ENCODE results near the gene SVIP. TPM values are rescaled to one million over a fixed set of nuclear protein-coding genes. Genes with fewer than 3 reads are reported as not detected.

Gene SVIP
- 10 to 100 TPM in 1 of 6 experiments, 1 to 10 TPM in 5; 3.5 to 12.0 (median 5.8) TPM for total RNA-seq
- long read RNA-seq, full-length matches to known transcripts, result 4 of 5 reads
- long read RNA-seq, partial matches to known transcripts, result 0 of 5 reads
- long read RNA-seq, other reads (novel, unspliced or antisense), result 1 of 5 reads

GRCh38 chr11:22829231-22830081 lies at the start of gene SVIP:
Gene SVIP, minus strand, starts transcription at chr11:22829801. Its CDS starts 53 bp downstream, at chr11:22829748.
- intact Hi-C loops (cut with DNase I), result no loop called here
- WGBS (ENCODE audit: insufficient coverage, low coverage, low lambda C conversion rate, missing lambda C conversion rate), result under 1% methylated on average over 33 of the region's 79 CpGs
- Histone ChIP-seq H3K4me1 (peaks cover 0 to 9% (median 0%) of the 10 kb centered on the region in 4 donors), H3K9me3 (no peaks in the 10 kb centered on the region), H3K27me3 (no peaks in the 10 kb centered on the region), H3K27ac (peak within 1 kb of the TSS; percentile 48 to 80 (median 75)), H3K36me3 (no peaks in the 10 kb centered on the region), H3K4me3 (peak within 1 kb of the TSS; percentile 73 to 85 (median 78))
- ATAC-seq (peak; percentile 97 to 99 (median 98)), DNase-seq (peak; percentile 99)
- TF ChIP-seq POLR2A (IDR thresholded peaks at IDR 0.05), result peak; percentile 86
- peak; percentile 45 to 75 (median 67) for TF ChIP-seq CTCF (IDR thresholded peaks at IDR 0.05)

- TF ChIP-seq POLR2A (IDR thresholded peaks at IDR 0.05) (no peak), CTCF (IDR thresholded peaks at IDR 0.05) (no peak)
- intact Hi-C loops (cut with DNase I), result no loop called here
- DNase-seq, result no peak
These were observed 49.0 kb upstream of the SVIP start for GRCh38 chr11:22878604-22879003.

GRCh38 chr11:22878039-22878438 lies 48.4 kb upstream of the SVIP start:
- no peaks in the 10 kb centered on the region for H3K27me3 ChIP-seq
- no peaks in the 10 kb centered on the region for H3K4me1 ChIP-seq
- DNase-seq, result no peak
- H3K27ac ChIP-seq, result no peak overlapping the region
- TF ChIP-seq POLR2A (IDR thresholded peaks at IDR 0.05), result no peak
- no peak for TF ChIP-seq CTCF (IDR thresholded peaks at IDR 0.05)
- H3K4me3 ChIP-seq, result no peak overlapping the region
- intact Hi-C loops (cut with DNase I), result no loop called here
- H3K9me3 ChIP-seq, result no peaks in the 10 kb centered on the region
- no peaks in the 10 kb centered on the region for H3K36me3 ChIP-seq
- ATAC-seq, result no peak

More at GRCh38 chr11:22878604-22879003, 49.0 kb upstream of the SVIP start:
- Histone ChIP-seq H3K27ac (no peak overlapping the region), H3K27me3 (no peaks in the 10 kb centered on the region), H3K4me1 (no peaks in the 10 kb centered on the region), H3K9me3 (no peaks in the 10 kb centered on the region), H3K4me3 (no peak overlapping the region), H3K36me3 (no peaks in the 10 kb centered on the region)
- ATAC-seq, result no peak

GRCh38 chr11:22875869-22876473 lies 46.4 kb upstream of the SVIP start:
- DNase-seq (peak in 2 of 3 donors; percentile 18 to 63), ATAC-seq (peak; percentile 91 to 99 (median 97))
- no peaks in the 10 kb centered on the region for H3K36me3 ChIP-seq
- no peaks in the 10 kb centered on the region for H3K27me3 ChIP-seq
- intact Hi-C loops (cut with DNase I), result no loop called here
- TF ChIP-seq CTCF (IDR thresholded peaks at IDR 0.05) (peak; percentile 85 to 93 (median 85)), POLR2A (IDR thresholded peaks at IDR 0.05) (no peak)
- no peaks in the 10 kb centered on the region for H3K9me3 ChIP-seq
- no peak overlapping the region for H3K27ac ChIP-seq
- H3K4me1 ChIP-seq, result no peaks in the 10 kb centered on the region
- no peak overlapping the region for H3K4me3 ChIP-seq
- WGBS (ENCODE audit: insufficient coverage, low coverage, low lambda C conversion rate, missing lambda C conversion rate), result 3% methylated on average over 2 of the region's 2 CpGs

All from right lobe of liver (tissue), 6 donors.